ENCODE data around the gene FAM222A. TPM values are rescaled to one million over a fixed set of nuclear protein-coding genes. Genes with fewer than 3 reads are reported as not detected.

FAM222A gene
- total RNA-seq, 1 experiment from 2014 or later: 2.8 TPM

GRCh38 chr12:109770104-109770860 lies 56.7 kb downstream of the FAM222A start:
- Histone ChIP-seq H3K27me3 (ENCODE audit: insufficient read depth, low read length) (no peaks in the 10 kb centered on the region), H3K4ac (ENCODE audit: low read depth, low read length) (no peak overlapping the region), H2AFZ (ENCODE audit: low read length) (no peak overlapping the region), H3K79me1 (ENCODE audit: insufficient read depth, low read depth, low read length, poor library complexity, severe bottlenecking) (no peaks in the 10 kb centered on the region), H3K9me3 (ENCODE audit: control insufficient read depth, low read depth, low read length) (no peaks in the 10 kb centered on the region), H3K27ac (ENCODE audit: insufficient read length, low read depth, low read length) (no peak overlapping the region), H3K9ac (ENCODE audit: extremely low read depth, insufficient read length, low read length) (no peak overlapping the region), H2AK5ac (ENCODE audit: insufficient read length, low read length) (no peak overlapping the region), H2BK120ac (ENCODE audit: low read depth, low read length, poor library complexity, severe bottlenecking) (no peak overlapping the region), H2BK12ac (ENCODE audit: insufficient read length, low read depth, low read length) (no peak overlapping the region), H3K79me2 (ENCODE audit: insufficient read depth, low read length) (no peaks in the 10 kb centered on the region), H3K23ac (ENCODE audit: insufficient read length, low read depth, low read length) (no peak overlapping the region), H4K8ac (replicated peaks; ENCODE audit: insufficient read length, low read depth, low read length) (no peak overlapping the region), H3K4me1 (ENCODE audit: insufficient read depth, low read length) (no peaks in the 10 kb centered on the region), H2BK5ac (ENCODE audit: insufficient read length, low read length) (no peak overlapping the region), H3K14ac (ENCODE audit: insufficient read depth, low read length) (no peak overlapping the region; the same call in 1 of the 2 replicates), H4K20me1 (ENCODE audit: control insufficient read depth, insufficient read depth, insufficient read length) (no peaks in the 10 kb centered on the region), H3K56ac (ENCODE audit: insufficient read length, low read depth, low read length) (no peak overlapping the region), H3K4me2 (ENCODE audit: insufficient read depth, insufficient read length, low read length) (no peak overlapping the region), H4K5ac (ENCODE audit: insufficient read length, low read depth, low read length) (no peak overlapping the region), H2BK15ac (ENCODE audit: low read depth, low read length) (no peak overlapping the region), H3T11ph (ENCODE audit: low read length) (no peak overlapping the region), H3K18ac (ENCODE audit: insufficient read length, low read depth, low read length) (no peak overlapping the region), H4K91ac (ENCODE audit: insufficient read length, low read depth, low read length) (no peak overlapping the region), H3K23me2 (ENCODE audit: insufficient read length, low read depth, low read length, poor library complexity, severe bottlenecking) (no peaks in the 10 kb centered on the region), H2BK20ac (ENCODE audit: low read depth, low read length, poor library complexity, severe bottlenecking) (no peak overlapping the region)
- WGBS (ENCODE audit: extremely low coverage, insufficient read length, low lambda C conversion rate): no CpG with 5 or more reads among the region's 16 CpGs
- Mint-ChIP-seq H3K4me3 (no peak overlapping the region), H3K36me3 (ENCODE audit: insufficient read depth in 1 of 3, low read depth in 3 of 3) (no peaks in the 10 kb centered on the region), H3K27me3 (ENCODE audit: low read depth) (no peaks in the 10 kb centered on the region), H3K9me3 (no peaks in the 10 kb centered on the region; a peak in 1 of 5 replicates), H3K4me1 (peaks cover 17 to 20% of the 10 kb centered on the region in 2 experiments), H3K27ac (peak overlapping the region; percentile 15 to 70 (median 58); a peak in 1 of 7 replicates)
- peak; percentile 25 for DNase-seq
- TF ChIP-seq CTCF (conservative IDR thresholded peaks at IDR 0.05): no peak

Data from H9 (cell line).